WTC11 (cell line): ENCODE measurements around the gene UMODL1. TPM values are rescaled to one million over a fixed set of nuclear protein-coding genes. Genes with fewer than 3 reads are reported as not detected.

Experiments
- ATAC-seq: fragments of 200-7000 bp; cut with Tn5 transposase; 2 replicates; pipeline ENCODE4 v1.10.0; 2021; ENCODE audit warnings: mild to moderate bottlenecking, moderate library complexity
- CTCF ChIA-PET: fragments of 300-600 bp; sonication (Branson Sonifier 250); formaldehyde crosslinking; loops from one replicate; lab custom pipeline; 2021; ENCODE audit warnings: antibody characterized with exemption; lab: Charles Lee
- POLR2A ChIA-PET: fragments of 350-600 bp; sonication (Branson Sonifier 250); formaldehyde crosslinking; loops from one replicate; lab custom pipeline; 2021; ENCODE audit warnings: antibody characterized with exemption; lab: Charles Lee
- DNase-seq: peaks from one replicate; pipeline ENCODE4 v3.0.0; 2021; ENCODE audit warnings: low spot score
- H3K27ac Mint-ChIP-seq: 2 replicates; pipeline ENCODE4 v1.8.0; 2021; ENCODE audit warnings: mixed read lengths
- H3K27me3 Mint-ChIP-seq: 2 replicates; pipeline ENCODE4 v1.8.0; 2021; ENCODE audit warnings: low read depth, mild to moderate bottlenecking, moderate library complexity, mixed read lengths
- H3K36me3 Mint-ChIP-seq: 2 replicates; pipeline ENCODE4 v1.8.0; 2021; ENCODE audit warnings: mixed read lengths
- H3K4me1 Mint-ChIP-seq: 2 replicates; pipeline ENCODE4 v1.8.0; 2022; ENCODE audit warnings: mixed read lengths
- H3K4me3 Mint-ChIP-seq: 2 replicates; pipeline ENCODE4 v1.8.0; 2021; ENCODE audit warnings: mild to moderate bottlenecking, moderate library complexity, mixed read lengths
- H3K9me3 Mint-ChIP-seq: 2 replicates; pipeline ENCODE4 v1.8.0; 2021; ENCODE audit warnings: mixed read lengths
- ATF1 ChIP-seq: sonication (generic); formaldehyde crosslinking; IDR thresholded peaks from 2 replicates; pipeline ENCODE4 v1.8.1; 2023; ENCODE audit warnings: mild to moderate bottlenecking, moderate library complexity, missing genetic modification reagents
- EMX1 ChIP-seq: fragments of 250-450 bp; sonication (Bioruptor Pico); IDR thresholded peaks from 2 replicates; pipeline ENCODE4 v1.8.0; 2021; ENCODE audit warnings: mild to moderate bottlenecking
- ESRRA ChIP-seq: sonication (generic); formaldehyde crosslinking; IDR thresholded peaks from 2 replicates; pipeline ENCODE4 v1.8.1; 2022; ENCODE audit warnings: mild to moderate bottlenecking, missing genetic modification reagents, borderline replicate concordance
- FOXJ3 ChIP-seq: sonication (generic); formaldehyde crosslinking; IDR thresholded peaks from 2 replicates; pipeline ENCODE4 v1.9.0; 2021; ENCODE audit warnings: missing genetic modification reagents, mild to moderate bottlenecking, borderline replicate concordance
- FOXP1 ChIP-seq: sonication (generic); formaldehyde crosslinking; IDR thresholded peaks from 2 replicates; pipeline ENCODE4 v1.8.0; 2022; ENCODE audit warnings: missing genetic modification reagents, mild to moderate bottlenecking, moderate library complexity, borderline replicate concordance
- GRHL2 ChIP-seq: fragments of 250-450 bp; sonication (Bioruptor Pico); IDR thresholded peaks from 2 replicates; pipeline ENCODE4 v1.8.0; 2022; ENCODE audit warnings: mild to moderate bottlenecking, moderate library complexity; ENCODE audit not compliant: insufficient replicate concordance, severe bottlenecking
- HMGA2 ChIP-seq: fragments of 250-450 bp; sonication (Bioruptor Pico); IDR thresholded peaks from 2 replicates; pipeline ENCODE4 v1.4.0; 2021; ENCODE audit warnings: mild to moderate bottlenecking, moderate library complexity
- JAZF1 ChIP-seq: fragments of 250-450 bp; sonication (Bioruptor Pico); IDR thresholded peaks from 2 replicates; pipeline ENCODE4 v1.9.0; 2021; ENCODE audit warnings: moderate library complexity, mild to moderate bottlenecking, inconsistent platforms
- NFYB ChIP-seq: sonication (generic); formaldehyde crosslinking; conservative IDR thresholded peaks from 2 replicates; pipeline ENCODE4 v1.8.0; 2022; ENCODE audit warnings: low read depth, missing genetic modification reagents
- NR2C2 ChIP-seq: sonication (generic); formaldehyde crosslinking; IDR thresholded peaks from 2 replicates; pipeline ENCODE4 v1.8.0; 2022; ENCODE audit warnings: mild to moderate bottlenecking, missing genetic modification reagents
- NR3C1 ChIP-seq: sonication (generic); formaldehyde crosslinking; conservative IDR thresholded peaks from 2 replicates; pipeline ENCODE4 v1.8.1; 2023; ENCODE audit warnings: low read depth, mild to moderate bottlenecking, missing genetic modification reagents
- SMAD4 ChIP-seq: sonication (generic); formaldehyde crosslinking; IDR thresholded peaks from 2 replicates; pipeline ENCODE4 v1.8.0; 2022; ENCODE audit warnings: mild to moderate bottlenecking, missing genetic modification reagents
- TEAD4 ChIP-seq: sonication (generic); formaldehyde crosslinking; IDR thresholded peaks from 2 replicates; pipeline ENCODE4 v1.8.0; 2022; ENCODE audit warnings: mild to moderate bottlenecking, missing genetic modification reagents
- total RNA-seq: library from RNA; stranded (reverse); gene quantifications from 3 replicates; pipeline ENCODE4 v1.2.3, GENCODE V29; 2021
- TF ChIP-seq, protein P1 (sequence below): sonication (generic); formaldehyde crosslinking; IDR thresholded peaks from 2 replicates; pipeline ENCODE4 v1.8.0; 2022; ENCODE audit warnings: mild to moderate bottlenecking, missing genetic modification reagents
- TF ChIP-seq, protein P2 (sequence below): sonication (generic); formaldehyde crosslinking; IDR thresholded peaks from 2 replicates; pipeline ENCODE4 v1.8.0; 2022; ENCODE audit warnings: missing genetic modification reagents
- TF ChIP-seq, protein P3 (sequence below): fragments of 250-450 bp; sonication (Bioruptor Pico); IDR thresholded peaks from 2 replicates; pipeline ENCODE4 v1.9.0; 2021; ENCODE audit warnings: mild to moderate bottlenecking
- TF ChIP-seq, protein P4 (sequence below): fragments of 250-450 bp; sonication (Bioruptor Pico); IDR thresholded peaks from 2 replicates; pipeline ENCODE4 v2.1.2; 2022; ENCODE audit warnings: mild to moderate bottlenecking, moderate library complexity
- TF ChIP-seq, protein P5 (sequence below): sonication (generic); formaldehyde crosslinking; IDR thresholded peaks from 2 replicates; pipeline ENCODE4 v1.8.0; 2023; ENCODE audit warnings: mild to moderate bottlenecking, missing genetic modification reagents
- TF ChIP-seq, protein P6 (sequence below): sonication (generic); formaldehyde crosslinking; IDR thresholded peaks from 2 replicates; pipeline ENCODE4 v1.8.1; 2023; ENCODE audit warnings: mild to moderate bottlenecking, missing genetic modification reagents, borderline replicate concordance

The UMODL1 gene
- total RNA-seq, 1 experiment from 2014 or later, result not detected

DNA sequence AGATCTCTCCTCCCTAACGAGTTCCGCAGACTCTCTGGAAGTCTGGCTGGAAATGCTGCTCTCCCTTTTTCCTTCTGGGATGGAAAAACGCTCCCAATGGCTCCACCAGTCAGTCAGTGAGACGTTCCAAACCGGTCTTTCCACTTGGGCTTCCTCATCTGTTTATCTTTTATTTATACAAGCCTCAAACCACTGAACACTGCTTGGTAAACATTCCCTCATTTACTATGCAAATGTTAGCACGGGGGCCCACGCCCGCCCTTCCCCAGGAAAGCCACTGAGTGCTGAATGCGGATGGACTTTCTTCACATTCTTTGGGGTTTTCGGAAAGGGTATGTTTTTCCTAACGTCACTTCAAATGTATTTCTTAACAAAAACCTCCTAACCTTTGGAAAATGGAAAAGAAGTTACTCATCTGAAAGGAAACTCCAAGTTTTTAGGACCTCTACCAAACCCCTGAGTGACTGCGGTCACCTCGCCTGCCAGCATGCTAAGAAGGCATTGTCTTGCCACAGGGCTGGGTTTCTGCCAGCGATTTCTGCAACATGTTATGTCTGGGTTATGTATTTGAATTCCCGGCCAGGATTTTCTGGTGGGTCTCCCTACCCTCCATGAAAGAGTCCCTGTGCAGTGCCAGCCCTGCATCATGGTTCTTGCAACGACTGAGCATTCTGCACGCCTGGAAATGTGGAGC lies 14.0 kb upstream of the UMODL1 start:
- CTCF ChIA-PET, result no interaction called here
- no peak for TF ChIP-seq ATF1 (CRISPR knock-in tag)
- TF ChIP-seq HMGA2 (CRISPR knock-in tag), result no peak
- TF ChIP-seq EMX1 (CRISPR knock-in tag), result no peak
- TF ChIP-seq, protein P1, sequence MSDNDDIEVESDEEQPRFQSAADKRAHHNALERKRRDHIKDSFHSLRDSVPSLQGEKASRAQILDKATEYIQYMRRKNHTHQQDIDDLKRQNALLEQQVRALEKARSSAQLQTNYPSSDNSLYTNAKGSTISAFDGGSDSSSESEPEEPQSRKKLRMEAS (CRISPR knock-in tag), result no peak
- TF ChIP-seq SMAD4 (CRISPR knock-in tag), result no peak
- TF ChIP-seq GRHL2, result no peak
- no peak for TF ChIP-seq NR3C1 (CRISPR knock-in tag)
- TF ChIP-seq, protein P2, sequence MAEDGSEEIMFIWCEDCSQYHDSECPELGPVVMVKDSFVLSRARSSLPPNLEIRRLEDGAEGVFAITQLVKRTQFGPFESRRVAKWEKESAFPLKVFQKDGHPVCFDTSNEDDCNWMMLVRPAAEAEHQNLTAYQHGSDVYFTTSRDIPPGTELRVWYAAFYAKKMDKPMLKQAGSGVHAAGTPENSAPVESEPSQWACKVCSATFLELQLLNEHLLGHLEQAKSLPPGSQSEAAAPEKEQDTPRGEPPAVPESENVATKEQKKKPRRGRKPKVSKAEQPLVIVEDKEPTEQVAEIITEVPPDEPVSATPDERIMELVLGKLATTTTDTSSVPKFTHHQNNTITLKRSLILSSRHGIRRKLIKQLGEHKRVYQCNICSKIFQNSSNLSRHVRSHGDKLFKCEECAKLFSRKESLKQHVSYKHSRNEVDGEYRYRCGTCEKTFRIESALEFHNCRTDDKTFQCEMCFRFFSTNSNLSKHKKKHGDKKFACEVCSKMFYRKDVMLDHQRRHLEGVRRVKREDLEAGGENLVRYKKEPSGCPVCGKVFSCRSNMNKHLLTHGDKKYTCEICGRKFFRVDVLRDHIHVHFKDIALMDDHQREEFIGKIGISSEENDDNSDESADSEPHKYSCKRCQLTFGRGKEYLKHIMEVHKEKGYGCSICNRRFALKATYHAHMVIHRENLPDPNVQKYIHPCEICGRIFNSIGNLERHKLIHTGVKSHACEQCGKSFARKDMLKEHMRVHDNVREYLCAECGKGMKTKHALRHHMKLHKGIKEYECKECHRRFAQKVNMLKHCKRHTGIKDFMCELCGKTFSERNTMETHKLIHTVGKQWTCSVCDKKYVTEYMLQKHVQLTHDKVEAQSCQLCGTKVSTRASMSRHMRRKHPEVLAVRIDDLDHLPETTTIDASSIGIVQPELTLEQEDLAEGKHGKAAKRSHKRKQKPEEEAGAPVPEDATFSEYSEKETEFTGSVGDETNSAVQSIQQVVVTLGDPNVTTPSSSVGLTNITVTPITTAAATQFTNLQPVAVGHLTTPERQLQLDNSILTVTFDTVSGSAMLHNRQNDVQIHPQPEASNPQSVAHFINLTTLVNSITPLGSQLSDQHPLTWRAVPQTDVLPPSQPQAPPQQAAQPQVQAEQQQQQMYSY (CRISPR knock-in tag), result no peak
- H3K27me3 Mint-ChIP-seq, result peaks cover 4% of the 10 kb centered on the region; the same call in 1 of the 2 replicates
- peak overlapping the region; percentile 7 for H3K4me3 Mint-ChIP-seq
- H3K4me1 Mint-ChIP-seq, result peaks cover 27% of the 10 kb centered on the region
- H3K9me3 Mint-ChIP-seq, result peaks cover 28% of the 10 kb centered on the region
- peak overlapping the region; percentile 78 for H3K27ac Mint-ChIP-seq
- POLR2A ChIA-PET, result no interaction called here
- peaks cover 9% of the 10 kb centered on the region for H3K36me3 Mint-ChIP-seq
- ATAC-seq (peak; percentile 46), DNase-seq (no peak)

DNA sequence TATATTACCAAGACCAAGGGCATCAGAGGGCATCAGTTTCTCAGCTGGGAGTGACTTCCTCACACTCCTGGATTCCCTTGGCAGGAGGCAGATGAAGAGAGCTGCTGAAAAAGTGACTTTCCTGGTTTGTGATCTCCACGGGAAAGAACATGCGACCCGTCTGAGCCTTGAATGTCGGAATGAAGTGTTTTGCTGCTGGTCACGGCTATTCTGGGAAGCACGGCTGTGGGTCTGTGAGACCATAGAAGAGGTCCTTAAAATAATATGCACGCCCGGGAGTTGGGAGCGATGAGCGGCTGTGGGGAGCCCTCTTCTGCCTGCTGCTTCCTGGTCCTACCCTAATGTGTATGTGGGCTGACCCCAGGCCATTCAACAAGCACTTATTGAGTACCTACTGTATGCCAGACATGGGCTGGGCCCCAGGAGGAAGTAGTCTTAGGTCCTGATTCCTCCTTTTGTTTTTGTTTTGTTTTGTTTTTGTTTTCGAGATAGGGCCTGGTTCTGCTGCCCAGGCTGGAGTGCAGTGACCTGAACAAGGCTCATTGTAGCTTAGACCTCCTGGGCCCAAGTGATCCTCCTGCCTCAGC lies 13.2 kb upstream of the UMODL1 start:
- ChIA-PET CTCF (interaction anchor here (0.7 kb wide), 1 partner anchor 60 kb away, joined by 3 read pairs; no protein-coding TSS in a partner anchor), POLR2A (no interaction called here)
- no peak overlapping the region for H3K4me3 Mint-ChIP-seq
- no peak overlapping the region for H3K27ac Mint-ChIP-seq
- H3K9me3 Mint-ChIP-seq, result peaks cover 20% of the 10 kb centered on the region
- H3K4me1 Mint-ChIP-seq, result peaks cover 30% of the 10 kb centered on the region
- ATAC-seq, result no peak
- H3K36me3 Mint-ChIP-seq, result peaks cover 7% of the 10 kb centered on the region
- no peak for TF ChIP-seq FOXJ3
- no peak for TF ChIP-seq ESRRA (CRISPR knock-in tag)
- no peak for TF ChIP-seq TEAD4 (CRISPR knock-in tag)
- TF ChIP-seq NR2C2, result no peak
- no peak for TF ChIP-seq FOXP1 (CRISPR knock-in tag)
- TF ChIP-seq, protein P3, sequence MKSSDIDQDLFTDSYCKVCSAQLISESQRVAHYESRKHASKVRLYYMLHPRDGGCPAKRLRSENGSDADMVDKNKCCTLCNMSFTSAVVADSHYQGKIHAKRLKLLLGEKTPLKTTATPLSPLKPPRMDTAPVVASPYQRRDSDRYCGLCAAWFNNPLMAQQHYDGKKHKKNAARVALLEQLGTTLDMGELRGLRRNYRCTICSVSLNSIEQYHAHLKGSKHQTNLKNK (CRISPR knock-in tag), result no peak
- no peak for TF ChIP-seq NFYB (CRISPR knock-in tag)
- no peak for TF ChIP-seq JAZF1 (CRISPR knock-in tag)
- TF ChIP-seq, protein P4, sequence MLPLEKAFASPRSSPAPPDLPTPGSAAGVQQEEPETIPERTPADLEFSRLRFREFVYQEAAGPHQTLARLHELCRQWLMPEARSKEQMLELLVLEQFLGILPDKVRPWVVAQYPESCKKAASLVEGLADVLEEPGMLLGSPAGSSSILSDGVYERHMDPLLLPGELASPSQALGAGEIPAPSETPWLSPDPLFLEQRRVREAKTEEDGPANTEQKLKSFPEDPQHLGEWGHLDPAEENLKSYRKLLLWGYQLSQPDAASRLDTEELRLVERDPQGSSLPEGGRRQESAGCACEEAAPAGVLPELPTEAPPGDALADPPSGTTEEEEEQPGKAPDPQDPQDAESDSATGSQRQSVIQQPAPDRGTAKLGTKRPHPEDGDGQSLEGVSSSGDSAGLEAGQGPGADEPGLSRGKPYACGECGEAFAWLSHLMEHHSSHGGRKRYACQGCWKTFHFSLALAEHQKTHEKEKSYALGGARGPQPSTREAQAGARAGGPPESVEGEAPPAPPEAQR, result no peak
- TF ChIP-seq, protein P5, sequence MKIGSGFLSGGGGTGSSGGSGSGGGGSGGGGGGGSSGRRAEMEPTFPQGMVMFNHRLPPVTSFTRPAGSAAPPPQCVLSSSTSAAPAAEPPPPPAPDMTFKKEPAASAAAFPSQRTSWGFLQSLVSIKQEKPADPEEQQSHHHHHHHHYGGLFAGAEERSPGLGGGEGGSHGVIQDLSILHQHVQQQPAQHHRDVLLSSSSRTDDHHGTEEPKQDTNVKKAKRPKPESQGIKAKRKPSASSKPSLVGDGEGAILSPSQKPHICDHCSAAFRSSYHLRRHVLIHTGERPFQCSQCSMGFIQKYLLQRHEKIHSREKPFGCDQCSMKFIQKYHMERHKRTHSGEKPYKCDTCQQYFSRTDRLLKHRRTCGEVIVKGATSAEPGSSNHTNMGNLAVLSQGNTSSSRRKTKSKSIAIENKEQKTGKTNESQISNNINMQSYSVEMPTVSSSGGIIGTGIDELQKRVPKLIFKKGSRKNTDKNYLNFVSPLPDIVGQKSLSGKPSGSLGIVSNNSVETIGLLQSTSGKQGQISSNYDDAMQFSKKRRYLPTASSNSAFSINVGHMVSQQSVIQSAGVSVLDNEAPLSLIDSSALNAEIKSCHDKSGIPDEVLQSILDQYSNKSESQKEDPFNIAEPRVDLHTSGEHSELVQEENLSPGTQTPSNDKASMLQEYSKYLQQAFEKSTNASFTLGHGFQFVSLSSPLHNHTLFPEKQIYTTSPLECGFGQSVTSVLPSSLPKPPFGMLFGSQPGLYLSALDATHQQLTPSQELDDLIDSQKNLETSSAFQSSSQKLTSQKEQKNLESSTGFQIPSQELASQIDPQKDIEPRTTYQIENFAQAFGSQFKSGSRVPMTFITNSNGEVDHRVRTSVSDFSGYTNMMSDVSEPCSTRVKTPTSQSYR (CRISPR knock-in tag), result no peak
- TF ChIP-seq, protein P6, sequence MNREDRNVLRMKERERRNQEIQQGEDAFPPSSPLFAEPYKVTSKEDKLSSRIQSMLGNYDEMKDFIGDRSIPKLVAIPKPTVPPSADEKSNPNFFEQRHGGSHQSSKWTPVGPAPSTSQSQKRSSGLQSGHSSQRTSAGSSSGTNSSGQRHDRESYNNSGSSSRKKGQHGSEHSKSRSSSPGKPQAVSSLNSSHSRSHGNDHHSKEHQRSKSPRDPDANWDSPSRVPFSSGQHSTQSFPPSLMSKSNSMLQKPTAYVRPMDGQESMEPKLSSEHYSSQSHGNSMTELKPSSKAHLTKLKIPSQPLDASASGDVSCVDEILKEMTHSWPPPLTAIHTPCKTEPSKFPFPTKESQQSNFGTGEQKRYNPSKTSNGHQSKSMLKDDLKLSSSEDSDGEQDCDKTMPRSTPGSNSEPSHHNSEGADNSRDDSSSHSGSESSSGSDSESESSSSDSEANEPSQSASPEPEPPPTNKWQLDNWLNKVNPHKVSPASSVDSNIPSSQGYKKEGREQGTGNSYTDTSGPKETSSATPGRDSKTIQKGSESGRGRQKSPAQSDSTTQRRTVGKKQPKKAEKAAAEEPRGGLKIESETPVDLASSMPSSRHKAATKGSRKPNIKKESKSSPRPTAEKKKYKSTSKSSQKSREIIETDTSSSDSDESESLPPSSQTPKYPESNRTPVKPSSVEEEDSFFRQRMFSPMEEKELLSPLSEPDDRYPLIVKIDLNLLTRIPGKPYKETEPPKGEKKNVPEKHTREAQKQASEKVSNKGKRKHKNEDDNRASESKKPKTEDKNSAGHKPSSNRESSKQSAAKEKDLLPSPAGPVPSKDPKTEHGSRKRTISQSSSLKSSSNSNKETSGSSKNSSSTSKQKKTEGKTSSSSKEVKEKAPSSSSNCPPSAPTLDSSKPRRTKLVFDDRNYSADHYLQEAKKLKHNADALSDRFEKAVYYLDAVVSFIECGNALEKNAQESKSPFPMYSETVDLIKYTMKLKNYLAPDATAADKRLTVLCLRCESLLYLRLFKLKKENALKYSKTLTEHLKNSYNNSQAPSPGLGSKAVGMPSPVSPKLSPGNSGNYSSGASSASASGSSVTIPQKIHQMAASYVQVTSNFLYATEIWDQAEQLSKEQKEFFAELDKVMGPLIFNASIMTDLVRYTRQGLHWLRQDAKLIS (CRISPR knock-in tag), result no peak
- TF ChIP-seq, all 79 proteins: peak for 0
- peaks cover 4% of the 10 kb centered on the region; the same call in 1 of the 2 replicates for H3K27me3 Mint-ChIP-seq
- no peak for DNase-seq
